AG10803 (cell line): Measurements from ENCODE around the gene ARID4A.
A peak's percentile ranks its signal among the peaks of the same experiment; 100 is the strongest.
"Not testable (repeated sequence)": the region's sequence is repeated elsewhere in the genome, so short reads cannot be mapped to it uniquely, and the experiment has no call there.

Experiments used
- DNase-seq: peaks from one replicate; pipeline ENCODE4 v3.0.0; 2010; ENCODE audit warnings: low read depth
- H3K4me3 ChIP-seq: 2 replicates; pipeline ENCODE4 v1.5.1; 2011; ENCODE audit warnings: mild to moderate bottlenecking, low read length, control low read depth
- TF ChIP-seq, protein P1 (sequence below): conservative IDR thresholded peaks from 2 replicates; pipeline ENCODE4 v1.5.1; 2011; ENCODE audit warnings: mild to moderate bottlenecking, low read length, control low read depth, inconsistent platforms

ARID4A gene

DNA sequence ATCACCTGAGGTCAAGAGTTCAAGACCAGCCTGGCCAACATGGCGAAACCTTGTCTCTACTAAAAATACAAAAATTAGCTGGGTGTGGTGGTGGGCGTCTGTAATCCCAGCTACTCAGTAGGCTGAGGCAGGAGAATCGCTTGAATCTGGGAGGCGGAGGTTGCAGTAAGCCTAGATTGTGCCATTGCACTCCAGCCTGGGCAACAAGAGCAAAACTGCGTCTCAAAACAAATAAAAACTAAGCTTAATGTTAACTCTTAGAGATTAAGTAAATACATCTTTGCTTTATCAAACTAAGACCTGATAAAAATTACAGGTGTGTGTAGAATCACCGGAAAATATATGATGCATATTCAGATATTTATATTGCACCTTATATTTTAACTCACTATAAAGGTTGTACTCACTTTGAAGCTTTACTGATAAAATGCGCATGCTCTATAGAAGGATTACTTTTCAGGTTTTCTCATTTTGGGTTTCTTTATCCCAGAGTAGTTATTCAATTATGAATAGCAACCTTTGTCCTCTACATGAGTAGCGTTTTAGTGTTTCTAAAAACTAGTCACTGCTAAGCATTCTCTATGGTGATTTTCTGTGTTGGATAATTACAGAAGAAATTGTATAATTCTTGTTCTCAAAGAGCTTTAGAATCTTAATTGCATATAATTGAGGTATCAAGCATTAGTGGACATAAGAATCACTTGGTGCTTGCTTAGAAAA lies 9.4 kb downstream of the ARID4A start:
- no peak for DNase-seq
- TF ChIP-seq, protein P1, sequence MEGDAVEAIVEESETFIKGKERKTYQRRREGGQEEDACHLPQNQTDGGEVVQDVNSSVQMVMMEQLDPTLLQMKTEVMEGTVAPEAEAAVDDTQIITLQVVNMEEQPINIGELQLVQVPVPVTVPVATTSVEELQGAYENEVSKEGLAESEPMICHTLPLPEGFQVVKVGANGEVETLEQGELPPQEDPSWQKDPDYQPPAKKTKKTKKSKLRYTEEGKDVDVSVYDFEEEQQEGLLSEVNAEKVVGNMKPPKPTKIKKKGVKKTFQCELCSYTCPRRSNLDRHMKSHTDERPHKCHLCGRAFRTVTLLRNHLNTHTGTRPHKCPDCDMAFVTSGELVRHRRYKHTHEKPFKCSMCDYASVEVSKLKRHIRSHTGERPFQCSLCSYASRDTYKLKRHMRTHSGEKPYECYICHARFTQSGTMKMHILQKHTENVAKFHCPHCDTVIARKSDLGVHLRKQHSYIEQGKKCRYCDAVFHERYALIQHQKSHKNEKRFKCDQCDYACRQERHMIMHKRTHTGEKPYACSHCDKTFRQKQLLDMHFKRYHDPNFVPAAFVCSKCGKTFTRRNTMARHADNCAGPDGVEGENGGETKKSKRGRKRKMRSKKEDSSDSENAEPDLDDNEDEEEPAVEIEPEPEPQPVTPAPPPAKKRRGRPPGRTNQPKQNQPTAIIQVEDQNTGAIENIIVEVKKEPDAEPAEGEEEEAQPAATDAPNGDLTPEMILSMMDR: no peak
- no peak overlapping the region for H3K4me3 ChIP-seq

DNA sequence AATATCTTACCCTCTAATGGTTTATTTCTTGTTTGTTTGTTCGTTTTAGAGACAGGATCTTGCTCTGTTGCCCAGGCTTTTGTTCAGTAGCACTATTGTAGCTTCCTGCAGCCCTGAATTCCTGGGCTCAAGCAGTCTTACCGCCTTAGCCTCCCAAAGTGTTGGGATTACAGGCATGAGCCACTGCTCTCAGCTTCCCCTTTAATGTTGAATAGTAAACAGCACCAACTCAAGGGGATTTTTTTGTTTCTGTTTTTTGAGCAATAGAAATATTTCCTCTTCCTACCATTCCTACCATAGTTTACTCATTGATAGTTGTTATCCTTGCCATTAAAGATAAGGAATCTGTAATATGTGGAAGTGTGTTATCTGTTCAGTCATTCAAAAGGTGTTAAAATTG lies 10.7 kb downstream of the ARID4A start:
- DNase-seq: no peak
- no peak overlapping the region for H3K4me3 ChIP-seq
- TF ChIP-seq, protein P1: no peak

DNA sequence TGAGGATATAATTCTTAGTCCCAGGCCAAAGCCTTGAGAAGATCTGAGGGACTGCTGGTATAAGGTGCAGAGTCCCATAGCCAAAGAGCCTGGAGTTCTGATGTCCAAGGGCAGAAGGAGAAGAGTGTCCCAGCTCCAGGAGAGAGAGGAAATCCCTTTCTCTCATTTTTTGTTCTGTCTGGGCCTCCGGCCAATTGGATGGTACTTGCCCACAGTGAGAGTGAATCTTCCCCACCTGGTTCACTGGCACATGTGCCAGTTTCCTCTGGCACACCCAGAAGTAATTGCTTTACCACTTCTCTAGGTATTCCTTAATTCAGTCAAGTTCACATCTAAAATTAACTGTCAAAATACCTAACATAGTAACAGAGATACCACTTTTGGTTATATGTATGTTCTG lies 15.3 kb downstream of the ARID4A start:
- no peak overlapping the region for H3K4me3 ChIP-seq
- no peak for DNase-seq
- TF ChIP-seq, protein P1: no peak

DNA sequence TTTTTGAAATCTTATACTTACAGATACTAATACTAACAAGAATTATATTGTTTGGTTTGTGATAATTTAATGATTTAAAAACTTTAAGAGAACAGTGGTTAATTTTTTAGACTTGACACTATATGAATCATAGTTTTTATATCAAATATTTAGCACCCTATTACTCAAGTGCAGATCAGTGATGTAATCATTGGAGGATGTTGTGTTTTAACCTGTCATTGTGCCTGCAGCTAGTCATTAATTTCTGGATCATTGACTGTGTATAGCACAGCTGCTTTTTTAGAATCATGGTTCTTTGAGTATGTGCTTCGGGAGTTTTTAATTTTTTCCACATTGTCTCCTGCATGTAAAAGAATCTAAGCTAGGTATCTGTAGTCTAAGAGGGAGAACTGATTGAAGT lies 17.3 kb downstream of the ARID4A start:
- TF ChIP-seq, protein P1: no peak
- H3K4me3 ChIP-seq: no peak overlapping the region
- peak; percentile 17 for DNase-seq

DNA sequence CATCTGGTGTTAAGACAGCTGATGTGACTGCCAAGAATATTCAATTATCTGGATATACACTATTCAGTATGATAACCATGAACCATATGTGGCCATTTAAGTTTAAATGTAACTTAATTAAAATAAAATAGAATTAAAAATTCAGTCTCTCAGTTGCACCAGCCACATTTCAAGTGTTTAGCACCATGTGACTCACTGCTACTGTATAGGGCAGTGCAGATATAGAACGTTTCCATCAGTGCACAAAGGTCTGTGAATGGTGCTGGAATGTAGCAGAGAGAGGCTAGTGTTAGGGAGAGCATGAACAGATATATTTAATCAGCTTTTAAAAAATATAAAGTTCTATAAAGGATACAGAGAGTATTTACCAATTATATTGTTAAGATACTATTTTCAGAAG lies 28.7 kb downstream of the ARID4A start:
- TF ChIP-seq, protein P1: no peak
- DNase-seq: no peak
- no peak overlapping the region for H3K4me3 ChIP-seq

DNA sequence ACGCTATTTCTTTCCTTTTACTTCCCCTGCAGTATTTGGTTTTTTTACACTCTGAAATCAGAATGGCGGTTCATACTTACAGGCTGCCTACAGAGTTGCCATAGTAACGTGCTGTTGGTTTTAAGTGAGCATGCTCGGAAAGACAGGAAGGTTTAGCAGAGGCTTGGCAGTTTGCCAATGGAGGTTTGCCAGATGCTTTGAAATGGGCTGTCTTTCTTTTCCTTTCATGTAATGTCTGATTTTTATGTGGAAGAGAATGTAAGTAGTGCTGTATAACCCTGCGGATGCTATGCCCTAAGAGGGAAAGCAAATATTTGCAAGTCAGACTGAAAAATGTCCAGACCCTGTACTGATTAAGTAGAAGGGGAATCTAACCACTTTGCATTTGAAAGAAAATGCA lies 32.8 kb downstream of the ARID4A start:
- TF ChIP-seq, protein P1: no peak
- H3K4me3 ChIP-seq: no peak overlapping the region
- DNase-seq: peak; percentile 93

DNA sequence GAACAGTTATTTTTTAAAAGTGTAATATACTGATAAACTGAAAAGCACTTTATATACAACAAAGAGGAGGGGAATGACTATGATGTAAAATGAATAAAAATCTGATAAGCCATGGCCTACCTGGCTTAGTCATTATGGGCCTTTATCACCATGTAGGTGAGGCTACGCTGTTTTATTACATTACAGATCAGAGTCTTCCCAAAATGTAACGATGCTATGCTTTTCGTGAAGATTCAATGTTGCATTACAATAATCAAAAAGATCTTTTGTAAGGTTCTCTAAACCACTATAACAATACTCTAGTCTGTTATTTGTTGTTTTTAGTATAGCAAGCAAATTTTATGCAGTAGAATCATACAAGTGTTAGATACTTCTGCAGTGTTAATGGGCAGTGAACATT lies 34.2 kb downstream of the ARID4A start:
- TF ChIP-seq, protein P1: no peak
- no peak for DNase-seq
- no peak overlapping the region for H3K4me3 ChIP-seq

DNA sequence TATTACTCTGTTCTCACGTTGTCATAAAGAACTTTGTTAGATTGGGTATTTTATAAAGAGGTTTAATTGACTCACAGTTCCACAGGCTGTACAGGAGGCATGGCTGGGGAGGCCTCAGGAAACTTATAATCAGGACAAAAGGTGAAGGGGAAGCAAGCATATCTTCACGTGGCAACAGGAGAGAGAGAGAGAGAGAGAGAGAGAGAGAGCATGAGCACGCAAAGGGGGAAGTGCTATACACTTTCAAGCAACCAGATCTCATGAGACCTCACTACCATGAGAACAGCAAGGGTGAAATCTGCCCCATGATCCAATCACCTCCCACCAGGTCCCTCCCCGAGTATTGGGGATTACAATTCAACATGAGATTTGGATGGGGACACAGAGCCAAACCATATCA lies 41.3 kb downstream of the ARID4A start:
- not testable (repeated sequence) for DNase-seq, H3K4me3 ChIP-seq
